SU-DHL-6 (cell line): ENCODE results near the gene PLB1.

ENCODE experiments used
- H2AFZ ChIP-seq: fragments of 200-600 bp; sonication (generic); 2 replicates; pipeline ENCODE4 v1.6.1; 2014; ENCODE audit warnings: low read depth, mild to moderate bottlenecking, moderate library complexity, mixed read lengths, antibody characterized with exemption, low read length; ENCODE audit not compliant: severe bottlenecking
- H3F3A ChIP-seq: fragments of 200-600 bp; shearing (Covaris generic); 2 replicates; pipeline ENCODE4 v1.6.0; 2016; ENCODE audit warnings: antibody characterized with exemption, mild to moderate bottlenecking; ENCODE audit not compliant: insufficient read depth
- H3K27ac ChIP-seq: fragments of 200-600 bp; sonication (generic); 2 replicates; pipeline ENCODE4 v1.5.1; 2016; ENCODE audit warnings: low read depth, mild to moderate bottlenecking, low read length, moderate library complexity, mixed read lengths
- H3K27me3 ChIP-seq: fragments of 200-600 bp; sonication (generic), shearing (Covaris generic); 2 replicates; pipeline ENCODE4 v1.6.0; 2014; ENCODE audit warnings: mild to moderate bottlenecking, low read length
- H3K36me3 ChIP-seq: fragments of 200-600 bp; sonication (generic); 2 replicates; pipeline ENCODE4 v1.6.1; 2014; ENCODE audit warnings: mild to moderate bottlenecking, low read length, mixed read lengths
- H3K4me2 ChIP-seq: fragments of 300-600, 200-600 bp; shearing (Covaris generic), sonication (generic); 2 replicates; pipeline ENCODE4 v1.6.0; 2014; ENCODE audit warnings: low read length, low read depth, mild to moderate bottlenecking; ENCODE audit not compliant: poor library complexity, severe bottlenecking
- H3K4me3 ChIP-seq: fragments of 200-600 bp; sonication (generic); 2 replicates; pipeline ENCODE4 v1.5.1; 2014; ENCODE audit warnings: antibody characterized with exemption, low read length, mild to moderate bottlenecking, mixed read lengths; ENCODE audit not compliant: insufficient read depth, poor library complexity, severe bottlenecking
- H3K79me2 ChIP-seq: fragments of 200-600 bp; sonication (generic); 2 replicates; pipeline ENCODE4 v1.6.1; 2014; ENCODE audit warnings: mild to moderate bottlenecking, low read length, moderate library complexity; ENCODE audit not compliant: insufficient read depth
- H3K9ac ChIP-seq: fragments of 200-600 bp; sonication (generic); 2 replicates; pipeline ENCODE4 v1.7.0; 2014; ENCODE audit warnings: mild to moderate bottlenecking, low read length
- H3K9me2 ChIP-seq: fragments of 200-600 bp; sonication (generic); replicated peaks from 2 replicates; pipeline ENCODE4 v1.6.1; 2014; ENCODE audit warnings: low read length; ENCODE audit not compliant: insufficient read depth
- H3K9me3 ChIP-seq: fragments of 200-600 bp; sonication (generic); 2 replicates; pipeline ENCODE4 v1.6.1; 2014; ENCODE audit warnings: low read length, mixed read lengths; ENCODE audit not compliant: insufficient read depth
- H4K20me1 ChIP-seq: fragments of 200-600 bp; sonication (generic); 2 replicates; pipeline ENCODE4 v1.6.1; 2014; ENCODE audit warnings: low read depth, mild to moderate bottlenecking, antibody characterized with exemption, low read length, moderate library complexity, mixed read lengths
- CTCF ChIP-seq: fragments of 200-600 bp; sonication (generic); IDR thresholded peaks from one replicate; pipeline ENCODE4 v1.5.1; 2017; ENCODE audit warnings: antibody characterized with exemption, mild to moderate bottlenecking, low read length, moderate library complexity; ENCODE audit not compliant: insufficient read depth, poor library complexity, severe bottlenecking
- EZH2phosphoT487 ChIP-seq: fragments of 200-600 bp; sonication (generic), shearing (Covaris generic); conservative IDR thresholded peaks from 2 replicates; pipeline ENCODE4 v1.6.1; 2018; ENCODE audit warnings: mild to moderate bottlenecking, antibody characterized with exemption, low read length, moderate library complexity, mixed read lengths

The PLB1 gene

DNA sequence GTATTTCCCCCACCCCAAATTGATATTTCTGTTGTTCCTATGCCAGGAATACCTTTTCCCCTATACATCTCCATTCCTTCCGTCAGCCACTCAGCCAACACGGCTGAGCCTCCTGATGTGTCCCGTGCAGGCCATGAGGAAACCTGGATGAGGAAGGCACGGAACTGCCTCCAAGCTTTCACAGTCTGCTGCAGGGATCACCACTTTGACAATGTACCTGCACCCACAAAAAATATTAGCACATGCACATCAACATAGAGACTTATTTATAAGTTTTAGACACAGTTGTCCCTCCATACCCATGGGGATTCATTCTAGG, 154.4 kb downstream of the PLB1 start:
- Histone ChIP-seq H3K9me2 (no peaks in the 10 kb centered on the region), H3K4me2 (no peak overlapping the region), H3K9ac (no peak overlapping the region), H4K20me1 (no peaks in the 10 kb centered on the region), H3K9me3 (no peaks in the 10 kb centered on the region), H3K79me2 (no peaks in the 10 kb centered on the region), H3K36me3 (no peaks in the 10 kb centered on the region), H3F3A (no peaks in the 10 kb centered on the region), H2AFZ (no peak overlapping the region), H3K27ac (no peak overlapping the region), H3K27me3 (no peaks in the 10 kb centered on the region), H3K4me3 (no peak overlapping the region)
- TF ChIP-seq CTCF (no peak), EZH2phosphoT487 (no peak)

GRCh38 chr2:28652217-28652616, 156.4 kb downstream of the PLB1 start:
- no peaks in the 10 kb centered on the region for H3K79me2 ChIP-seq
- H3K36me3 ChIP-seq, result no peaks in the 10 kb centered on the region
- no peak overlapping the region for H3K4me3 ChIP-seq
- H3F3A ChIP-seq, result no peaks in the 10 kb centered on the region
- no peak overlapping the region for H2AFZ ChIP-seq
- no peaks in the 10 kb centered on the region for H3K9me2 ChIP-seq
- no peak overlapping the region for H3K9ac ChIP-seq
- no peak overlapping the region for H3K4me2 ChIP-seq
- no peak for TF ChIP-seq EZH2phosphoT487
- TF ChIP-seq CTCF, result no peak
- no peak overlapping the region for H3K27ac ChIP-seq
- no peaks in the 10 kb centered on the region for H3K27me3 ChIP-seq
- no peaks in the 10 kb centered on the region for H3K9me3 ChIP-seq
- no peaks in the 10 kb centered on the region for H4K20me1 ChIP-seq

DNA sequence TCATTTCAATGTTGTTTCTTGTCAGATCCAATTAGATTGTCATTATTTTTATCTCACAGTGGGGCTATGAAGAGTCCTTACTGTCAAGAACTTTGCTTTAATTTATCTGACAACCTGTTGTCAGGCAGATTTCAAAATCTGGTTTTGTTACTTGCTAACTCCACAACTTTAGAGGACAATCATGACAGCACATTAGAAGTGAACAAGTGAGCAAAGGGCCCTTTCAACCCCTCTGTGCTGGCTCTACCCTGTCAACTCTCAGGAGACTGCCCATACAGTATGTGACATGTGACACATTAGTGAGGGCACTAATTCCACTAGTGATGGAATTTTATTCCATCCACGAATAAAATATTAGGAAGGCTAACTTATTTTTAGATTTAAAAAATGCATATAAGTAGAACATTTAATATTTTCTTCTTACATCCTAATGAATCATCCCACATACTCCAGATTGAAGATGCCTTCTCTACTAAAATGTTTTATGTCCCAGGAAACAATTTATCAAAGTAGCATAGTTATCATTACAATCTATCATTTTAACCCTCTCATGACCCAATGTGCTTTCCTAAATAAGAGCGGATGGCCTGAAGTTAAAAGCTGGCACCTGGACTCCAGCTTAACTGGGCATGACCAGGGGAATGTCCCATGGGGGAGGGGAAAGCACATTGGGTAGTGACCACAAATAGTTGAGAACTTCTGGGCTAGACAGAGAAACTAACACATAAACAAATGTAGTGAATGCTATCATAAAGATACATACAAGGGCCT, 158.2 kb downstream of the PLB1 start:
- Histone ChIP-seq H3K79me2 (no peaks in the 10 kb centered on the region), H3K9ac (no peak overlapping the region), H4K20me1 (no peaks in the 10 kb centered on the region), H3K4me3 (no peak overlapping the region), H3K27ac (no peak overlapping the region), H2AFZ (no peak overlapping the region), H3K4me2 (no peak overlapping the region), H3K27me3 (no peaks in the 10 kb centered on the region), H3K36me3 (no peaks in the 10 kb centered on the region), H3K9me2 (no peaks in the 10 kb centered on the region), H3K9me3 (no peaks in the 10 kb centered on the region), H3F3A (no peaks in the 10 kb centered on the region)
- TF ChIP-seq CTCF (no peak), EZH2phosphoT487 (no peak)
